Brain microvascular endothelial cell (primary cell): Measurements from ENCODE around the gene RHBDD2.
"Not testable (repeated sequence)": the region's sequence is repeated elsewhere in the genome, so short reads cannot be mapped to it uniquely, and the experiment has no call there.

Experiments used
- DNase-seq: peaks from one replicate; pipeline ENCODE4 v3.0.0-alpha.2; 2020
- H3K27ac ChIP-seq: fragments of 250-450 bp; sonication (Bioruptor Pico); 2 replicates; pipeline ENCODE4 v1.5.1; 2020; ENCODE audit warnings: mild to moderate bottlenecking, moderate library complexity
- H3K27me3 ChIP-seq: fragments of 250-450 bp; sonication (Bioruptor Pico); replicated peaks from 2 replicates; pipeline ENCODE4 v1.5.1; 2020; ENCODE audit warnings: mild to moderate bottlenecking
- H3K36me3 ChIP-seq: fragments of 250-450 bp; sonication (Bioruptor Pico); replicated peaks from 2 replicates; pipeline ENCODE4 v1.5.1; 2020; ENCODE audit warnings: mild to moderate bottlenecking
- H3K4me3 ChIP-seq: 2 replicates; pipeline ENCODE4 v1.5.1; 2011; ENCODE audit warnings: low read depth, mild to moderate bottlenecking, control low read depth, low read length, moderate library complexity
- in situ Hi-C: cut with HindIII; loops from 2 replicates; pipeline ENCODE4 v1.10.0; 2017; ENCODE audit warnings: low sequenced_read_pairs, low pct_ligation_motif_present
- TF ChIP-seq, protein P1 (sequence below): IDR thresholded peaks from 2 replicates; pipeline ENCODE4 v1.5.1; 2011; ENCODE audit warnings: low read depth, mild to moderate bottlenecking, moderate library complexity, low read length, control low read depth, inconsistent platforms; ENCODE audit errors: missing control alignments

Gene RHBDD2

GRCh38 chr7:75840029-75840428 is 38.8 kb upstream of the RHBDD2 start:
- no peak overlapping the region for H3K27ac ChIP-seq
- TF ChIP-seq, protein P1, sequence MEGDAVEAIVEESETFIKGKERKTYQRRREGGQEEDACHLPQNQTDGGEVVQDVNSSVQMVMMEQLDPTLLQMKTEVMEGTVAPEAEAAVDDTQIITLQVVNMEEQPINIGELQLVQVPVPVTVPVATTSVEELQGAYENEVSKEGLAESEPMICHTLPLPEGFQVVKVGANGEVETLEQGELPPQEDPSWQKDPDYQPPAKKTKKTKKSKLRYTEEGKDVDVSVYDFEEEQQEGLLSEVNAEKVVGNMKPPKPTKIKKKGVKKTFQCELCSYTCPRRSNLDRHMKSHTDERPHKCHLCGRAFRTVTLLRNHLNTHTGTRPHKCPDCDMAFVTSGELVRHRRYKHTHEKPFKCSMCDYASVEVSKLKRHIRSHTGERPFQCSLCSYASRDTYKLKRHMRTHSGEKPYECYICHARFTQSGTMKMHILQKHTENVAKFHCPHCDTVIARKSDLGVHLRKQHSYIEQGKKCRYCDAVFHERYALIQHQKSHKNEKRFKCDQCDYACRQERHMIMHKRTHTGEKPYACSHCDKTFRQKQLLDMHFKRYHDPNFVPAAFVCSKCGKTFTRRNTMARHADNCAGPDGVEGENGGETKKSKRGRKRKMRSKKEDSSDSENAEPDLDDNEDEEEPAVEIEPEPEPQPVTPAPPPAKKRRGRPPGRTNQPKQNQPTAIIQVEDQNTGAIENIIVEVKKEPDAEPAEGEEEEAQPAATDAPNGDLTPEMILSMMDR, result no peak
- no peak for DNase-seq
- H3K36me3 ChIP-seq, result no peaks in the 10 kb centered on the region
- H3K4me3 ChIP-seq, result no peak overlapping the region
- in situ Hi-C loops, result no loop called here
- H3K27me3 ChIP-seq, result no peaks in the 10 kb centered on the region

- DNase-seq, result peak; percentile 85
- Histone ChIP-seq H3K4me3 (peak overlapping the region; percentile 26), H3K36me3 (no peaks in the 10 kb centered on the region), H3K27ac (peak overlapping the region; percentile 90), H3K27me3 (no peaks in the 10 kb centered on the region)
- TF ChIP-seq, protein P1, result no peak
- in situ Hi-C loops, result no loop called here
These were observed 35.9 kb upstream of the RHBDD2 start for GRCh38 chr7:75842836-75843446.

- H3K4me3 ChIP-seq, result no peak overlapping the region
- H3K27ac ChIP-seq, result no peak overlapping the region
- DNase-seq, result no peak
- TF ChIP-seq, protein P1, result no peak
- no peaks in the 10 kb centered on the region for H3K36me3 ChIP-seq
- in situ Hi-C loops, result no loop called here
- no peaks in the 10 kb centered on the region for H3K27me3 ChIP-seq
These were observed 35.2 kb upstream of the RHBDD2 start for GRCh38 chr7:75843613-75844116.

- H3K4me3 ChIP-seq, result no peak overlapping the region
- H3K27me3 ChIP-seq, result no peaks in the 10 kb centered on the region
- DNase-seq, result no peak
- TF ChIP-seq, protein P1, result no peak
- in situ Hi-C loops, result no loop called here
- no peaks in the 10 kb centered on the region for H3K36me3 ChIP-seq
- H3K27ac ChIP-seq, result no peak overlapping the region
These were observed 34.7 kb upstream of the RHBDD2 start for GRCh38 chr7:75844158-75844557.

DNA sequence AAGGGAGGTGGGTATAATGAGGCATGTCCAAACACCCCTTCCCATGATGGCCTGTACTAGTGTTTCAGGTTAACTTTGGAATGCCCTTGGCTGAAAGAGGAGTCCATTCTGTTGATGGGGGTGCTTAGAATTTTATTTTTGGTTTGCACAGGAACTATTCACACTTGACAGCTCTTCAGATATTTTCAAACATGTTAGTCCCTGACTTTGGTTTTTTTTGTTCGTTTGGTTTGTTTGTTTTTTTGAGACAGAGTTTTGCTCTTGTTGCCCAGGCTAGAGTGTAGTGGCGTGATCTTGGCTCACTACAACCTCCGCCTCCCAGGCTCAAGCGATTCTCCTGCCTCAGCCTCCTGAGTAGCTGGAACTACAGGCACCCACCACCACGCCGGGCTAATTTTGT is 33.7 kb upstream of the RHBDD2 start:
- H3K4me3 ChIP-seq, in situ Hi-C loops: not testable (repeated sequence)

GRCh38 chr7:75847707-75848106 is 31.1 kb upstream of the RHBDD2 start:
- in situ Hi-C loops, result no loop called here
- H3K36me3 ChIP-seq, result no peaks in the 10 kb centered on the region
- TF ChIP-seq, protein P1, result no peak
- H3K4me3 ChIP-seq, result no peak overlapping the region
- no peaks in the 10 kb centered on the region for H3K27me3 ChIP-seq
- DNase-seq, result no peak
- H3K27ac ChIP-seq, result no peak overlapping the region

More for the DNA sequence above, 33.7 kb upstream of the RHBDD2 start:
- H3K27ac ChIP-seq, DNase-seq, H3K36me3 ChIP-seq, H3K27me3 ChIP-seq: not testable (repeated sequence)
